ENCODE data around the gene VGLL4.

DNA sequence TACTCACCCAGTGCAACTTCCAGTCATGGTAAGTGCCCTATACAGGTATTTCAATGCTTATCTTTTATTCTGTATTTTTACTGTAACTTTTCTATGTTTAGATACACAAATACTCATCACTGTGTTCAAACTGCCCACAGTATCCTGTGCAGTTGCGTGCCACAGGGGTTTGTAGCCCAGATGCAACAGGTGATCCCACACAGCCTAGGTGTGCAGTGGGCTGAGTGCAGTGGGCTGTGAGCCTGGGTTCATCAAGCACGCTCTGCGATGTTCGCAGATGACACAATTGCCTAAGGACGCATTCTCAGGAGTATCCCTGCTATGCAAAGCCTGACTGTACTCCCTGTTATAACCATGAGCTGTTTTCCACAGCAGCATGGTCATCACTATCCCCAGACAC is 36.2 kb upstream of the VGLL4 start:
- TF ChIP-seq, protein P1, sequence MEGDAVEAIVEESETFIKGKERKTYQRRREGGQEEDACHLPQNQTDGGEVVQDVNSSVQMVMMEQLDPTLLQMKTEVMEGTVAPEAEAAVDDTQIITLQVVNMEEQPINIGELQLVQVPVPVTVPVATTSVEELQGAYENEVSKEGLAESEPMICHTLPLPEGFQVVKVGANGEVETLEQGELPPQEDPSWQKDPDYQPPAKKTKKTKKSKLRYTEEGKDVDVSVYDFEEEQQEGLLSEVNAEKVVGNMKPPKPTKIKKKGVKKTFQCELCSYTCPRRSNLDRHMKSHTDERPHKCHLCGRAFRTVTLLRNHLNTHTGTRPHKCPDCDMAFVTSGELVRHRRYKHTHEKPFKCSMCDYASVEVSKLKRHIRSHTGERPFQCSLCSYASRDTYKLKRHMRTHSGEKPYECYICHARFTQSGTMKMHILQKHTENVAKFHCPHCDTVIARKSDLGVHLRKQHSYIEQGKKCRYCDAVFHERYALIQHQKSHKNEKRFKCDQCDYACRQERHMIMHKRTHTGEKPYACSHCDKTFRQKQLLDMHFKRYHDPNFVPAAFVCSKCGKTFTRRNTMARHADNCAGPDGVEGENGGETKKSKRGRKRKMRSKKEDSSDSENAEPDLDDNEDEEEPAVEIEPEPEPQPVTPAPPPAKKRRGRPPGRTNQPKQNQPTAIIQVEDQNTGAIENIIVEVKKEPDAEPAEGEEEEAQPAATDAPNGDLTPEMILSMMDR (IDR thresholded peaks at IDR 0.05 in 2 of 3, conservative IDR thresholded peaks at IDR 0.05 in 1 of 3; ENCODE audit: borderline replicate concordance in 1 of 3, insufficient read depth in 1 of 3, low read depth in 2 of 3, low read length in 2 of 3): no peak
- no peak for TF ChIP-seq CEBPB (IDR thresholded peaks at IDR 0.05; ENCODE audit: low read depth)
- TF ChIP-seq EZH2 (IDR thresholded peaks at IDR 0.05): no peak
- no peak for TF ChIP-seq EZH2phosphoT487 (IDR thresholded peaks at IDR 0.05; ENCODE audit: borderline replicate concordance)
- no peak for TF ChIP-seq YY1 (IDR thresholded peaks at IDR 0.05; ENCODE audit: extremely low read depth, insufficient replicate concordance, low read depth, low read length)
- no peak for TF ChIP-seq POLR2A (IDR thresholded peaks at IDR 0.05; ENCODE audit: borderline replicate concordance, extremely low read depth, insufficient read depth, insufficient read length)
- TF ChIP-seq SIN3A (IDR thresholded peaks at IDR 0.05; ENCODE audit: low read depth): no peak
- TF ChIP-seq, protein P2, sequence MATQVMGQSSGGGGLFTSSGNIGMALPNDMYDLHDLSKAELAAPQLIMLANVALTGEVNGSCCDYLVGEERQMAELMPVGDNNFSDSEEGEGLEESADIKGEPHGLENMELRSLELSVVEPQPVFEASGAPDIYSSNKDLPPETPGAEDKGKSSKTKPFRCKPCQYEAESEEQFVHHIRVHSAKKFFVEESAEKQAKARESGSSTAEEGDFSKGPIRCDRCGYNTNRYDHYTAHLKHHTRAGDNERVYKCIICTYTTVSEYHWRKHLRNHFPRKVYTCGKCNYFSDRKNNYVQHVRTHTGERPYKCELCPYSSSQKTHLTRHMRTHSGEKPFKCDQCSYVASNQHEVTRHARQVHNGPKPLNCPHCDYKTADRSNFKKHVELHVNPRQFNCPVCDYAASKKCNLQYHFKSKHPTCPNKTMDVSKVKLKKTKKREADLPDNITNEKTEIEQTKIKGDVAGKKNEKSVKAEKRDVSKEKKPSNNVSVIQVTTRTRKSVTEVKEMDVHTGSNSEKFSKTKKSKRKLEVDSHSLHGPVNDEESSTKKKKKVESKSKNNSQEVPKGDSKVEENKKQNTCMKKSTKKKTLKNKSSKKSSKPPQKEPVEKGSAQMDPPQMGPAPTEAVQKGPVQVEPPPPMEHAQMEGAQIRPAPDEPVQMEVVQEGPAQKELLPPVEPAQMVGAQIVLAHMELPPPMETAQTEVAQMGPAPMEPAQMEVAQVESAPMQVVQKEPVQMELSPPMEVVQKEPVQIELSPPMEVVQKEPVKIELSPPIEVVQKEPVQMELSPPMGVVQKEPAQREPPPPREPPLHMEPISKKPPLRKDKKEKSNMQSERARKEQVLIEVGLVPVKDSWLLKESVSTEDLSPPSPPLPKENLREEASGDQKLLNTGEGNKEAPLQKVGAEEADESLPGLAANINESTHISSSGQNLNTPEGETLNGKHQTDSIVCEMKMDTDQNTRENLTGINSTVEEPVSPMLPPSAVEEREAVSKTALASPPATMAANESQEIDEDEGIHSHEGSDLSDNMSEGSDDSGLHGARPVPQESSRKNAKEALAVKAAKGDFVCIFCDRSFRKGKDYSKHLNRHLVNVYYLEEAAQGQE (IDR thresholded peaks at IDR 0.05; ENCODE audit: low read depth): no peak
